Activated naive CD8-positive, alpha-beta T cell treated with anti-CD3 and anti-CD28 coated beads, Interleukin-2, amount 50 U/mL, for 16 hours (primary cell): ENCODE results near the gene TMPRSS11B.
"Not testable (repeated sequence)": the region's sequence is repeated elsewhere in the genome, so short reads cannot be mapped to it uniquely, and the experiment has no call there.

ENCODE experiments used
- DNase-seq: peaks from one replicate; pipeline ENCODE4 v3.0.0-alpha.2; 2020; ENCODE audit warnings: low read depth, low spot score

The TMPRSS11B gene, protein sequence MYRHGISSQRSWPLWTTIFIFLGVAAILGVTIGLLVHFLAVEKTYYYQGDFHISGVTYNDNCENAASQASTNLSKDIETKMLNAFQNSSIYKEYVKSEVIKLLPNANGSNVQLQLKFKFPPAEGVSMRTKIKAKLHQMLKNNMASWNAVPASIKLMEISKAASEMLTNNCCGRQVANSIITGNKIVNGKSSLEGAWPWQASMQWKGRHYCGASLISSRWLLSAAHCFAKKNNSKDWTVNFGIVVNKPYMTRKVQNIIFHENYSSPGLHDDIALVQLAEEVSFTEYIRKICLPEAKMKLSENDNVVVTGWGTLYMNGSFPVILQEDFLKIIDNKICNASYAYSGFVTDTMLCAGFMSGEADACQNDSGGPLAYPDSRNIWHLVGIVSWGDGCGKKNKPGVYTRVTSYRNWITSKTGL

DNA sequence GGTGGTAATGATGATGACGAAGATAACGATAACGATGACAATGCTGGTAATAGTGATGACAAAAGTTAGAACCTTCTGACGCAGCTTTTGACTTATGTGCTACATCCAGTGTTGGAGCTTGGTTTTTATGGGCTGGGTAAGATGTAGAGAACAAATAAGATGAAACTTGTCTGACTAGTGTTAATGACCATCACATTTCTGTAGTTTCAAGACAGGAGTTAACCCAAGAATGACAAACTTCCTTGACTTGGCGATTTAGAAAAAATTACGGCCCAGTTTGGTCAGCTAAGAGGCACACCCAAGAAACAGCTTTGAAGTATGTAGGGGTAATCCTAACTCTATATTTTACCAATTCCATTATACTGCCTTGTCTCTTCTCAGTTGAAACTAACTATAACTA, at the start of gene TMPRSS11B:
Gene TMPRSS11B (minus strand): TSS at position 101 of the 400 bp plus-strand sequence. CDS start 136 bp downstream, outside the sequence.
- no peak for DNase-seq

DNA sequence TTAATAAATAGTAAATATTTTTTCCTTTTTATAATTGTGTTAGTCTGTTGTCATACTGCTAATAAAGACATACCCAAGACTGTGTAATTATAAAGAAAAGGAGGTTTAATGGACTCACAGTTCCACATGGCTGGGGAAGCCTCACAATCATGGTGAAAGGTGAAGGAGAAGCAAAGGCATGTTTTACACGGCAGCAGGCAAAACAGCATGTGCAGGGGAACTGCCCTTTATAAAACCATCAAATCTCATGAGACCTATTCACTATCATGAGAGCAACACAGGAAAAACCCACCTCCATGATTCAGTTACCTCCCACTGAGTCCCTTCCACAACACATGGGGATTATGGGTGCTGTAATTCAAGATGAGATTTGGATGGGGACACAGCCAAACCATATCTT, 45.8 kb upstream of the TMPRSS11B start:
- no peak for DNase-seq

DNA sequence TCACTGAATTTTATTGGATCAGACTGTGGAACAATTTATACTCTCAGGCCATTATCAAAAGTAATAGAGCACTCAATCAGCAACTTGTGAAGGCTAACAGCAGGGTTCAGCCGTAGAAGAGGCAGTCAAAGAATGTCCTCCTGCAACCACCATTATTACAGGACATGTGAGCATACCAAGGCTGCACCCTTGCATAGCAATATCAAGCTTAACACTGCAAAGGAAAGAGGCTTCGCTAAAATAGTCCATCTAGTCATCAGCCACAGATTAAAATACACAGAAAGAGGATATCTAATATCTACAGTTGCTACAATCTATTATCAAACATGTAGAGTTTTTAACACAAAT, 42.9 kb upstream of the TMPRSS11B start:
- no peak for DNase-seq

DNA sequence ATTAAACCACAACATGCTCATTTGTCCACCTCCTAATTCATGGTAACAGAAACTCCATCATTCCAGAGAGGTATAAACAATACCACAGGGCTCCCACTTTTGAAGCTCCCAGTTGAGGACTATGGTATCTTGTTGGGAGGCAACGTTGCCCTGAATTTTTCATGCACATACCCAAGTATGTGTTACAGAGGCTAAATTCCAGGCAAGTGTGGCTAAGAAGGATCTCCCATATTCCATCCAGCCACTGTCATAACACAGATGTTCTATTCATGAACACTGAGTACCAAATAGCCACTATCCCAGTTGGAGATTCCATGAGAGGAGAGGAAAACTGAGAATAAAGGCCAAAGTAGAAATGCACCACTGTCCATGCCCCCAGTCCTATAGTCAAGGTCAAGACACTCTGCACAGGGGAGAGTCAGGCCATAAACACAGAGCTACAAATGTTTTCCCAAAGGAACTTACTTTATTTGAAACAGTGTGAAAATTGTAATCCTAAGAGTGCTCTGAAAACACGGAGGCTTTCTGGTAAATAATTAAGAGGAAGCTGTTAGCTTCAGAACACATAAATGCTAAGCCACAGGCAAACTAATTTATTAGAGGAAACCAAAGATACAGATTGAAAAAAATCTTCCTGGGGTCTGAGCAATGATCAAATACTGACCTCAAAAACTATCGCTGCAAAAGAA, 42.4 kb upstream of the TMPRSS11B start:
- DNase-seq, result no peak

GRCh38 chr4:68283714-68284113, 38.2 kb upstream of the TMPRSS11B start:
- DNase-seq, result no peak

DNA sequence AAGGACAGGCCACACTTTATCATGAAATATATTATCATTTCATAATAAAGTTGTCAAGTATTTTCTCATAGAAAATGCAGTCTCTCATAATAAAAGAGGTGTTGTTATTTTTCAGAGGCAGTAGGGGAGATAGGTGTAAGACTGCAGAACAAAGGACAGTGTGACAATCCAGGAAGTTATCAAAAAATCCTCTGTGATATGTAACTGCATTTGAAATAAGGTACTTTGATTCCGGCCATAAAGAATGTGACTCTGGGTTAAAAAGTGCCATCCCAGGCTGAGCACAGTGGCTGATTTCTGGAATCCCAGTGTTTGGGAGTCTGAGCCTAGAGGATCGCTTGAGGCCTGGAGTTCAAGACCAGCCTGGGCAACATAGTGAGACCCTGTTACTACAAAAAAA, 37.6 kb upstream of the TMPRSS11B start:
- DNase-seq, result no peak

DNA sequence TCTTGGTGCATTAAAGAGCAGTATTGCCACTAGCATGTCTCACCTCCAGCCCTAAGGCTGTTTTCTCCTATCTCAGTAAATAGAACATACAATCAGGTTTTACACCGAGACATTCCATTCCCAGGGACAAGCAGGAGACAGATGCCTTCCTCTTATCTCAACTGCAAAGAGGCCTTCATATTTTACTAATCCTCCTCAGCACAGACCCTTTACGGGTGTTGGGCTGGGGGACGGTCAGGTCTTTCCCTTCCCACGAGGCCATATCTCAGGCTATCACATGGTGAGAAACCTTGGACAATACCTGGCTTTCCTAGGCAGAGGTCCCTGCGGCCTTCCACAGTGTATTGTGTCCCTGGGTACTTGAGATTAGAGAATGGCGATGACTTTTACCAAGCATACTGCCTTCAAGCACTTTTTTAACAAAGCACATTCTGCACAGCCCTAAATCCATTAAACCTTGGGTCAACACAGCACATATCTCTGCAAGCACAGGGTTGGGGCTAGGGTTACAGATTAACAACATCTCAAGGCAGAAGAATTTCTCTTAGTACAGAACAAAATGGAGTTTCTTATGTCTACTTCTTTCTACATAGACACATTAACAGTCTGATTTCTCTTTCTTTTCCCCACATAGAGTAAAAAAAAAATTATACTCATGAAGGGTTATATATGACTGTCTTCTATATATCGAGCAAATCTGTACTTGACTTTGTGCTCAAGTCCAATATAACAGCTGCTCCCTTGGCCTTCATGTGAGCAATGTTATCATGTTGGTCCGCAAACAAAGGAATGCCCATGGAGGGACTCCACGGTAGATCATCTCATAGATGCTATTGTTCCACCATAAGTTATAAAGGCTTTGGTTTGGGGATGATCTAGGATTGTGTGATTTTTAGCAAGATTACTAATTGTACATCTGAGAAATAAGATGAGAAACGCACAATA, 36.6 kb upstream of the TMPRSS11B start:
- DNase-seq, result not testable (repeated sequence)

- DNase-seq, result no peak
Measured at GRCh38 chr4:68278029-68278428, 32.5 kb upstream of the TMPRSS11B start.

DNA sequence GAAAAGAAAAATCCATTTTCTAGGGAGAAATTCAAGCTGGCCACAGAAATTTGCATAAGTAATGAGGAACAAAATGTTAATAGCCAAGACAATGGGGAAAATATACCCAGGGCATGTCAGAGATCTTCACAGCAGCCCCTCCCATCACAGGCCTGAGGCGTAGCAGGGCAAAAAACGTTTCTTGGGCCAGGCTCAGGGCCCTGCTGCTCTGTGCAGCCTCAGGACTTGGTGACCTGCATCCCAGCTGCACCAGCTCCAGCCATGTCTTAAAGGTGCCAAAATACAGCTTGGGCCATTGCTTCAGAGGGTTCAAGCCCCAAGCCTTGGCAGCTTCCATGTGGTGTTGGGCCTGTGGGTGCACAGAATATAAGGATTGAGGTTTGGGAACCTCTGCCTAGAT, 32.1 kb upstream of the TMPRSS11B start:
- no peak for DNase-seq

- DNase-seq, result no peak
Measured at GRCh38 chr4:68272860-68273259, 27.4 kb upstream of the TMPRSS11B start.

DNA sequence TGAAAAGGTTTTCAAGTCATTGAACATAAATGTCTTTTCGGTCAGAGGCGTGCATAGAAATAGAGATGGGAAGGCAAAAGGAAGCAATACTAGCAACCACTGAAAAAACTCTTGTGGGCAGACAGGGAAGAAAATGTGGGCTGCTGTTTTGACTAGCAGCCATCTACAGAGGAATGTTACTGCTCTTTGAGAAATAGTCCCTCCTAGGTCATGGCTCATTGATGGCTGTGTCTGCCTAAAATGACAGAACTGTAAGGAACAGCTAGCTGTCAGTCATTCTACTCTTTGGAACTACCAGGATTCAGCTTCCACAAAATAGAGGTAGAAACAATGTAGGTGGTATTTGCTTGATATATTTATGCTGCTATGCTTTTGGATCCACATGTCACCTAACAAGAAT, 26.9 kb upstream of the TMPRSS11B start:
- no peak for DNase-seq

DNA sequence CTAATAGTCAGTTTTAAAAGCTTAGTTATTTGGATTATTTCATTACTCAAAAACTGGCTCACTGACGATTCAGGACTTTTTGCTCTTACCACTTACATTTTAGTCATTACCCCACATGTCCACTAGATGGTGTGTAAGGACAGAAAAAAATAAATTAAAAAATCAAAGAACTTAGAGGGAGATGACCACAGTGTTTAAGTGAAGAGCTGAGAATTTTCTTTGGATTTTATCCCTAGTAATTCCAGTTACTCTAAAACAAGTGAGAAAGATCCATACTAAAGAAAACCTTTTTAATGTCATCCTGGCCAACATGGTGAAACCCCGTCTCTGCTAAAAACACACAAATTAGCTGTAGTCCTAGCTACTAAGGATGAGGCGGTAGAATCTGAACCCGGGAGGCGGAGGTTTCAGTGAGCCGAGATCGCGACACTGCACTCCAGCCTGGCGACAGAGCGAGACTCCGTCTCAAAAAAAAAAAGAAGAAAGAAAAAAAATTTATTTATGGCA, 26.4 kb upstream of the TMPRSS11B start:
- no peak for DNase-seq

DNA sequence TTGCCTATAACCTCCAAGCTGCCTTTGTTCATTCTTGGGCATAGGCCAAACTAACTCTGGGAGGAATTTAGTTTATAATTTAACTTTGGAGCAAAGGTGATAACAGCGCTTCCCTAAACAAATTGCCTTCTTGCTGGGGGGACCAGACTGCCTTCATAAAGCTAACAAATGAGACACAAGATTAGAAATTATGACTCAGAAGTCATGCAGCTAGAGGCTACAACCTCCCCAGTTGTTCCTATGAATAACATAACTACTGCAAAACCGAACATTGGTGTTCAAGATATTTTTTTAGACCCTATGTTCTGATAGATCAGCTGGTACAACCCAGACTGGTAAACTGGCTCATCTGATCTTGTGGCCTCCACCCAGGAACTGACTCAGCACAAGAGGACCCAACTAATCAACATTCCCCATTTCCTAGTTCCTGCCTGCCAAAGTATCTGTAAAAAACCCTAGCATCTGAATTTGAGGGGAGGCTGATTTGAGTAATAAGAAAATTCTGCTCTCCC, 22.0 kb upstream of the TMPRSS11B start:
- DNase-seq, result no peak

DNA sequence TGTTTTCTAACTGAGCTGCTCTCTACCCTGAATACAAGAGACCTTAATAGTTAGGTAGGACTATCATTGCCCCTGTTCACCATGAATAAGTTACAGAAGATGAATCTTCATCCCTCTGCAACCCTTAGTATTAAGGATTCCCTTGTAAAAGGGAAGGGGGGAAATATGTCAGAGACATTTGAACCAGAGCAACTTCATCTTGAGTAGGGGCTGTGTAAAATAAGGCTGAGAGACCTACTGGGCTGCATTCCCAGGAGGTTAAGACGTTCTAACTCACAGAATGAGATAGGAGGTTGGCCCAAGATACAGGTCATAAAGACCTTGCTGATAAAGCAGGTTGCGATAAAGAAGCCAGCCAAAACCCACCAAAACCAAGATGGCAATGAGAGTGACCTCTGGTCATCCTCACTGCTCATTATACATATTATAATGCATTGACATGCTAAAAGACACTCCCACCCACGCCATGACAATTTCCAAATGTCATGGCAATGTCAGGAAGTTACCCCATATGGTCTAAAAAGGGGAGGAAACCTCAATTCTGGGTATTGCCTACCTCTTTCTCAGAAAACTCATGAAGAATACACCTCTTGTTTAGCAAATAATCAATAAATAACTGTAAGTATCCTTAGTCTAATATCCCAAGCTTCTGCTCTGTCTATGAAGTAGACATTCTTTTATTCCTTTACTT, 19.5 kb upstream of the TMPRSS11B start:
- DNase-seq, result no peak

- no peak for DNase-seq
Measured at GRCh38 chr4:68259191-68259590, 13.7 kb upstream of the TMPRSS11B start.

DNA sequence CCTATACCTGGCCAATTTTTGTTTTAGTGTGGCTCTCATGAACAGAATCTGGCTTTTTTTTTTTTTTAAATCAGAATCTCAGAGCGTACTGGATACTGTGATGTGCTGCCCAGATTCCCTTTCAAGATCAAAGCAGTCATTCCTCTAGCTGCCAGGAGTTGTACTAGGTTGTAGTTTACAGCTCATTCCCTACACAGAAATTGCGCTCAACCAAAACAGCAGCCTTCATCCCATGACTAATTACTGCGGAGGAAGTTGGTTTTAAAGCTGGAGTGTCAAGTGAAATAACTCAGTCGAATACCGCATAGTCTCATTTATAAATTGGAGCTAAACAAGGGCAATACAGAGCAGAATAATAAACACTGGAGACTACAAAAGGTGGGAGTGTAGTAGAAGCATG, 12.2 kb upstream of the TMPRSS11B start:
- no peak for DNase-seq

GRCh38 chr4:68256284-68256683, 10.8 kb upstream of the TMPRSS11B start:
- DNase-seq, result no peak

GRCh38 chr4:68250151-68250930, 4.8 kb upstream of the TMPRSS11B start:
- DNase-seq, result no peak

- no peak for DNase-seq
Measured at GRCh38 chr4:68249434-68249833, 3.9 kb upstream of the TMPRSS11B start.

- no peak for DNase-seq
Measured at GRCh38 chr4:68240620-68241019, 4.9 kb downstream of the TMPRSS11B start.
